B cell (primary cell): Measurements from ENCODE around the gene TTC28. TPM values are rescaled to one million over a fixed set of nuclear protein-coding genes. Genes with fewer than 3 reads are reported as not detected.

Experiments
- ATAC-seq: fragments of 200-7000 bp; cut with Tn5 transposase; one replicate; pipeline ENCODE4 v1.10.0; 2021; ENCODE audit warnings: low read depth, mild to moderate bottlenecking, moderate number of reproducible peaks, moderate library complexity
- CTCF ChIA-PET: fragments of 350-600 bp; sonication (Branson Sonifier 250); formaldehyde crosslinking; loops from one replicate; lab custom pipeline; 2021; ENCODE audit warnings: antibody characterized with exemption, inconsistent platforms; lab: Charles Lee
- POLR2A ChIA-PET: fragments of 350-600 bp; sonication (Branson Sonifier 250); formaldehyde crosslinking; loops from one replicate; lab custom pipeline; 2021; ENCODE audit warnings: antibody characterized with exemption; lab: Charles Lee
- DNase-seq: peaks from one replicate; pipeline ENCODE4 v3.0.0; 2013
- H2AFZ ChIP-seq: 2 replicates; pipeline ENCODE4 v1.6.1; 2012; ENCODE audit warnings: mild to moderate bottlenecking, low read depth, low read length; ENCODE audit not compliant: insufficient read depth, poor library complexity, severe bottlenecking
- H3K27ac ChIP-seq, 2 donors: 1 replicate in 1 of 2; 2 replicates in 1 of 2; pipeline ENCODE4 v1.5.1; 2012 to 2013; ENCODE audit warnings: low read length in 2 of 2, mild to moderate bottlenecking in 2 of 2, moderate library complexity in 1 of 2
- H3K27me3 ChIP-seq, 4 experiments: fragments of 200-600 bp in 1 of 4; sonication (generic) in 1 of 4; replicated peaks in 1 of 4; 1 replicate in 2 of 4; 2 replicates in 2 of 4; pipeline versions ENCODE4 v1.6.1 to v1.7.0; 2013 to 2016; ENCODE audit warnings: low read length in 3 of 4, mild to moderate bottlenecking in 2 of 4, mixed read lengths in 1 of 4, moderate library complexity in 1 of 4; ENCODE audit not compliant: insufficient read depth in 4 of 4, control insufficient read depth in 3 of 4; ENCODE audit errors: control extremely low read depth in 1 of 4
- H3K36me3 ChIP-seq, 2 experiments: replicated peaks in 1 of 2; 1 replicate in 1 of 2; 2 replicates in 1 of 2; pipeline versions ENCODE4 v1.6.1 to v1.7.1; 2013; ENCODE audit warnings: low read length in 1 of 2; ENCODE audit not compliant: insufficient read depth in 2 of 2, control insufficient read depth in 1 of 2; ENCODE audit errors: control extremely low read depth in 1 of 2, extremely low read depth in 1 of 2
- H3K4me1 ChIP-seq, 2 donors: fragments of 200-600 bp in 1 of 2; sonication (generic) in 1 of 2; 1 replicate in 1 of 2; 2 replicates in 1 of 2; pipeline versions ENCODE4 v1.5.1 to v1.6.1; 2013 to 2017; ENCODE audit warnings: low read length in 2 of 2; ENCODE audit not compliant: control insufficient read depth in 2 of 2, insufficient read depth in 2 of 2
- H3K4me2 ChIP-seq: replicated peaks from 2 replicates; pipeline ENCODE3; 2012; ENCODE audit warnings: mild to moderate bottlenecking, low read depth, low read length; ENCODE audit not compliant: poor library complexity, severe bottlenecking
- H3K4me3 ChIP-seq, 5 experiments: fragments of 200-600 bp in 1 of 5; sonication (generic) in 1 of 5; 1 replicate in 3 of 5; 2 replicates in 2 of 5; pipeline versions ENCODE4 v1.5.1 to v1.7.0; 2011 to 2016; ENCODE audit warnings: low read length in 4 of 5, mild to moderate bottlenecking in 4 of 5, low read depth in 2 of 5, control low read depth in 1 of 5, moderate library complexity in 1 of 5; ENCODE audit not compliant: insufficient read depth in 1 of 5; ENCODE audit errors: control extremely low read depth in 1 of 5, extremely low read depth in 1 of 5
- H3K79me2 ChIP-seq: fragments of 200-600 bp; sonication (generic); one replicate; pipeline ENCODE4 v1.6.0; 2016; ENCODE audit warnings: low read length; ENCODE audit not compliant: control insufficient read depth, insufficient read depth
- H3K9ac ChIP-seq: fragments of 200-600 bp; sonication (generic); 2 replicates; pipeline ENCODE4 v1.6.1; 2017; ENCODE audit warnings: mild to moderate bottlenecking, low read length, moderate library complexity
- H3K9me3 ChIP-seq, 3 donors: one replicate each; pipeline versions ENCODE4 v1.6.1 to v1.7.1; 2013; ENCODE audit warnings: low read length in 2 of 3; ENCODE audit not compliant: control insufficient read depth in 2 of 3, insufficient read depth in 1 of 3; ENCODE audit errors: control extremely low read depth in 1 of 3
- H4K20me1 ChIP-seq: 2 replicates; pipeline ENCODE4 v1.6.0; 2012; ENCODE audit warnings: mild to moderate bottlenecking, low read length; ENCODE audit not compliant: insufficient read depth, control insufficient read depth, poor library complexity, severe bottlenecking
- H3K27ac Mint-ChIP-seq: one replicate; pipeline ENCODE4 v1.8.0; 2021; ENCODE audit warnings: mixed read lengths
- H3K27me3 Mint-ChIP-seq: one replicate; pipeline ENCODE4 v1.8.0; 2021; ENCODE audit warnings: mixed read lengths
- H3K4me1 Mint-ChIP-seq: one replicate; pipeline ENCODE4 v1.8.0; 2021; ENCODE audit warnings: mixed read lengths
- H3K4me3 Mint-ChIP-seq: one replicate; pipeline ENCODE4 v1.8.0; 2021; ENCODE audit warnings: mixed read lengths
- H3K9me3 Mint-ChIP-seq: one replicate; pipeline ENCODE4 v1.8.0; 2022; ENCODE audit warnings: mixed read lengths; ENCODE audit not compliant: insufficient read depth
- EZH2 ChIP-seq: IDR thresholded peaks from 2 replicates; pipeline ENCODE4 v1.6.1; 2012; ENCODE audit warnings: borderline replicate concordance, low read depth, mild to moderate bottlenecking, moderate library complexity, low read length; ENCODE audit not compliant: insufficient read depth, poor library complexity, severe bottlenecking
- WGBS: methylation state at CpG from one replicate; pipeline ENCODE4 v1.1.5; 2013; ENCODE audit warnings: missing lambda C conversion rate; ENCODE audit not compliant: insufficient coverage; 5-methylcytosine and 5-hydroxymethylcytosine counted together
- intact Hi-C: fragments of 100-400 bp; cut with micrococcal nuclease; formaldehyde crosslinking; loops from one replicate; pipeline ENCODE4 v1.10.0; 2022
- polyA plus RNA-seq: library from polyadenylated mRNA; depleted of rRNA; stranded (reverse); fragments of >200 nt; gene quantifications from 2 replicates; pipeline ENCODE4 v1.2.3, GENCODE V29; 2012
- total RNA-seq, 2 donors: library from RNA; stranded (reverse); fragments of 120-200 nt in 1 of 2; gene quantifications; 1 replicate in 1 of 2; 2 replicates in 1 of 2; pipeline versions ENCODE4 v1.2.3 to v1.2.4, GENCODE V29; 2013 to 2022
- TF ChIP-seq, protein P1 (sequence below): fragments of 200-600 bp; IDR thresholded peaks from one replicate; pipeline ENCODE4 v1.8.0; 2022; ENCODE audit warnings: antibody characterized with exemption, mild to moderate bottlenecking

The TTC28 gene
- total and polyA plus RNA-seq, 2 donors (not counting 1 experiment from before 2014, with no cell fraction given) = 4.5 to 7.3 TPM

DNA sequence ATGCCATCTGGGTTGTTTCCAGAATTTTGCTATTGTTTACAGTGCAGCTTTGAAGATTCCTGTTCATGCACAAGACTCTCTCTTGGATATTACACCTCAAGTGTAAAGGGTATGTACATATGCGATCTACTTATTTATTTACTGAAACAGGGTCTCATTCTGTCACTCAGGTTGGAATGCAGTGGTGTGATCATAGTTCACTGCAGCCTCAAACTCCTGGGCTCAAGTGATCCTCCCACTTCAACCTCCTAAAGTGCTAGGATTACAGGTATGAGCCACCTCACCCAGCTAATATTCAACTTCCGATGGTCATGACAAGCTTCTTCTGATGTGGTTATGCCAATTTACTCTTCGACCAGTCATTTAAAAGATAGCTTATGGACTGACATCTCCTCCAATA lies 602.5 kb downstream of the TTC28 start:
- Histone ChIP-seq H3K9ac (no peak overlapping the region), H3K9me3 (no peaks in the 10 kb centered on the region), H3K36me3 (no peaks in the 10 kb centered on the region), H3K4me1 (no peaks in the 10 kb centered on the region), H4K20me1 (no peaks in the 10 kb centered on the region), H3K27me3 (no peaks in the 10 kb centered on the region), H3K4me2 (no peak overlapping the region), H2AFZ (no peak overlapping the region), H3K27ac (no peak overlapping the region), H3K4me3 (no peak overlapping the region), H3K79me2 (no peaks in the 10 kb centered on the region)
- TF ChIP-seq, protein P1, sequence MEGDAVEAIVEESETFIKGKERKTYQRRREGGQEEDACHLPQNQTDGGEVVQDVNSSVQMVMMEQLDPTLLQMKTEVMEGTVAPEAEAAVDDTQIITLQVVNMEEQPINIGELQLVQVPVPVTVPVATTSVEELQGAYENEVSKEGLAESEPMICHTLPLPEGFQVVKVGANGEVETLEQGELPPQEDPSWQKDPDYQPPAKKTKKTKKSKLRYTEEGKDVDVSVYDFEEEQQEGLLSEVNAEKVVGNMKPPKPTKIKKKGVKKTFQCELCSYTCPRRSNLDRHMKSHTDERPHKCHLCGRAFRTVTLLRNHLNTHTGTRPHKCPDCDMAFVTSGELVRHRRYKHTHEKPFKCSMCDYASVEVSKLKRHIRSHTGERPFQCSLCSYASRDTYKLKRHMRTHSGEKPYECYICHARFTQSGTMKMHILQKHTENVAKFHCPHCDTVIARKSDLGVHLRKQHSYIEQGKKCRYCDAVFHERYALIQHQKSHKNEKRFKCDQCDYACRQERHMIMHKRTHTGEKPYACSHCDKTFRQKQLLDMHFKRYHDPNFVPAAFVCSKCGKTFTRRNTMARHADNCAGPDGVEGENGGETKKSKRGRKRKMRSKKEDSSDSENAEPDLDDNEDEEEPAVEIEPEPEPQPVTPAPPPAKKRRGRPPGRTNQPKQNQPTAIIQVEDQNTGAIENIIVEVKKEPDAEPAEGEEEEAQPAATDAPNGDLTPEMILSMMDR = no peak
- TF ChIP-seq EZH2 = no peak
- H3K9me3 Mint-ChIP-seq = no peaks in the 10 kb centered on the region
- POLR2A ChIA-PET = no interaction called here
- WGBS = 100% methylated on average over 1 of the region's 3 CpGs
- CTCF ChIA-PET = no interaction called here
- no peaks in the 10 kb centered on the region for H3K4me1 Mint-ChIP-seq
- H3K27ac Mint-ChIP-seq = no peak overlapping the region
- ATAC-seq (no peak), DNase-seq (no peak)
- no peaks in the 10 kb centered on the region for H3K27me3 Mint-ChIP-seq
- no peak overlapping the region for H3K4me3 Mint-ChIP-seq
- intact Hi-C loops = no loop called here

DNA sequence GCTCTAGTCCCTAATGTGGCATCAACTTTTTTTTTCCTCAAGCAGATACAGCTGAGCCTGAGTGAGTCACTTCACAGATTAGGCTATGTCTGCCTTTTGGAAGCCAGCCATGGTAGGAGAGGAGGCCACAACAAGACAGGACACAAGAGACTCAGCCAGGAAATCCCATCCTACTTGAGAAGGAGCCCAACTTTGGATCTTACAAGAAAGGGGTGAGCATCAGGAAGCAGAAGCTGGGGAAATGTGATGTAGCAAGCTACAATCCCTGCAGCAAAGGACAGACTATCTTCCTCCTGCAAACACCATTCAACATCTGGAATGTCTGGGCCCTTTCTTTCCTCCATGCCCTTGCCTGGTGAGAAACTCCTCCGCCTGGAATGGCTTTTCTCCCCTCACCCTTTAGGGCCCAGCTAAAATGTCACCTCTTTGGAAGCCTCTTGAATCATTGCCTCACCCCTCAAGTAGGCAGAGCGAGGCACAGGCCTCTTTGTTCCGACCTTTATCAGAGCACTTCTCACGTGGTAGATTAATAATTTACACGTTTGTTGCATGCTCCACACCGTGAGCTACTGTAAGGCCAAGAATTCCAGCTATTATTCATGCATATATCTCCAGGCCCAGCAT lies 604.2 kb downstream of the TTC28 start:
- POLR2A ChIA-PET = interaction anchor here (0.6 kb wide), 1 partner anchor 870 kb away, joined by 6 read pairs; no protein-coding TSS in a partner anchor

More for the DNA sequence above, 604.2 kb downstream of the TTC28 start:
- Histone ChIP-seq H3K4me3 (no peak overlapping the region), H3K4me2 (no peak overlapping the region), H3K79me2 (no peaks in the 10 kb centered on the region), H3K4me1 (no peaks in the 10 kb centered on the region), H4K20me1 (no peaks in the 10 kb centered on the region), H3K27ac (no peak overlapping the region), H3K9me3 (no peaks in the 10 kb centered on the region), H3K9ac (no peak overlapping the region), H3K36me3 (no peaks in the 10 kb centered on the region), H3K27me3 (no peaks in the 10 kb centered on the region), H2AFZ (no peak overlapping the region)
- no peaks in the 10 kb centered on the region for H3K4me1 Mint-ChIP-seq
- H3K27me3 Mint-ChIP-seq = peaks cover 4% of the 10 kb centered on the region
- TF ChIP-seq, protein P1 = no peak
- TF ChIP-seq EZH2 = no peak
- 93% methylated on average over 5 of the region's 6 CpGs for WGBS
- H3K9me3 Mint-ChIP-seq = peaks cover 2% of the 10 kb centered on the region
- DNase-seq = no peak
- no peak for ATAC-seq
- intact Hi-C loops = no loop called here
- no peak overlapping the region for H3K27ac Mint-ChIP-seq
- CTCF ChIA-PET = no interaction called here
- H3K4me3 Mint-ChIP-seq = no peak overlapping the region
